ENCODE data around the gene LRRC36.
"Not testable (repeated sequence)": the region's sequence is repeated elsewhere in the genome, so short reads cannot be mapped to it uniquely, and the experiment has no call there.

- TF ChIP-seq CTCF (conservative IDR thresholded peaks at IDR 0.05; ENCODE audit: low read depth in 2 of 2); REST (IDR thresholded peaks at IDR 0.05; ENCODE audit: unreplicated experiment); EZH2phosphoT487 (IDR thresholded peaks at IDR 0.05; ENCODE audit: unreplicated experiment); CREB1 (CRISPR knock-in tag; IDR thresholded peaks at IDR 0.05; ENCODE audit: low read depth); JUNB (IDR thresholded peaks at IDR 0.05; ENCODE audit: unreplicated experiment); POLR2AphosphoS5 (IDR thresholded peaks at IDR 0.05; ENCODE audit: low read depth): not testable (repeated sequence)
Measured at GRCh38 chr16:67415421-67415820, 88.8 kb downstream of the LRRC36 start.
